ENCODE measurements around the gene TOR2A.

The TOR2A gene

GRCh38 chr9:127693697-127694096 is 41.4 kb downstream of the TOR2A start:
- DNase-seq: no peak

DNA sequence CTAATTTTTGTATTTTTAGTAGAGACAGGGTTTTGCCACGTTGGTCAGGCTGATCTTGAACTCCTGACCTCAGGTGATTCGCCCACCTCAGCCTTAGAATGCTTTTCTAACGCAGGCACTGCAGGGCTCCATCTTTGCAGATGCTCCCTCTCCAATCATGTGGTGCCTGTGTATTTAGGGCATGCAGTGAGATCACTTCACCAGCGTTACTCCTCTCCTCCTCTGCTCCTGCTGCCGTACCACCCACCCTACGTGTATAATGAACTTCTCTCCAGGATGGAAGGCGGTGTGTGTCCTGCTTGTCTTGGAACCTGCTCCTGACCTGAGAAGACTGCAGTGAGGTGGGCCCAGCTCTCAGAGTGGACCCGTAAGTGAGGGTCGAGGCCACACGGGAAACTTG is 42.0 kb downstream of the TOR2A start:
- DNase-seq: no peak

DNA sequence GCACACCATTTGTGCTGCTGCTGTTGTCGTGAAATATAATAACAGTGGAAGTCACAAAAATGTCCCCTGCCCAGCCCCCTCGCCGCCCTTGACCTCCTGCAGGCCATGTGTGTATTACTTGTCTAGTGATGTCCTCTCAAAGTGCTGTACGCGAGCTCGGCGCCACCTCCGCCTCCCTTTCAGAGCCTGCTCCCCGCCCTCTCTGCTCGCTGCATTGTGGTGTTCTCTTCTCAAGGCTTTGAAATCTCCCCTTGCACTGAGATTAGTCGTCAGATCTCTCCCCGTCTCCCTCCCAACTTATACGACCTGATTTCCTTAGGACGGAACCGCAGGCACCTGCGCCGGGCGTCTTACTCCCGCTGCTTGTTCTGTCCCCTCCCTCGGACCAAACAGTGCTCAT is 43.0 kb downstream of the TOR2A start:
- no peak for DNase-seq

DNA sequence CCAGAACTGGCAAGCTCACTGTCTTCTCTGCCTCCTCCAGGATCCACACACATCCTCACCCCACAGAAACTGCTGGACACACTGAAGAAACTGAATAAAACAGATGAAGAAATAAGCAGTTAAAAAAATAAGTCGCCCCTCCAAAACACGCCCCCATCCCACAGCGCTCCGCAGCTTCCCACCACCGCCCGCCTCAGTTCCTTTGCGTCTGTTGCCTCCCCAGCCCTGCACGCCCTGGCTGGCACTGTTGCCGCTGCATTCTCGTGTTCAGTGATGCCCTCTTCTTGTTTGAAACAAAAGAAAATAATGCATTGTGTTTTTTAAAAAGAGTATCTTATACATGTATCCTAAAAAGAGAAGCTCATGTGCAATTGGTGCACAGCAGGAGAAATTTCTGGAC is 44.4 kb downstream of the TOR2A start:
- no peak for DNase-seq

DNA sequence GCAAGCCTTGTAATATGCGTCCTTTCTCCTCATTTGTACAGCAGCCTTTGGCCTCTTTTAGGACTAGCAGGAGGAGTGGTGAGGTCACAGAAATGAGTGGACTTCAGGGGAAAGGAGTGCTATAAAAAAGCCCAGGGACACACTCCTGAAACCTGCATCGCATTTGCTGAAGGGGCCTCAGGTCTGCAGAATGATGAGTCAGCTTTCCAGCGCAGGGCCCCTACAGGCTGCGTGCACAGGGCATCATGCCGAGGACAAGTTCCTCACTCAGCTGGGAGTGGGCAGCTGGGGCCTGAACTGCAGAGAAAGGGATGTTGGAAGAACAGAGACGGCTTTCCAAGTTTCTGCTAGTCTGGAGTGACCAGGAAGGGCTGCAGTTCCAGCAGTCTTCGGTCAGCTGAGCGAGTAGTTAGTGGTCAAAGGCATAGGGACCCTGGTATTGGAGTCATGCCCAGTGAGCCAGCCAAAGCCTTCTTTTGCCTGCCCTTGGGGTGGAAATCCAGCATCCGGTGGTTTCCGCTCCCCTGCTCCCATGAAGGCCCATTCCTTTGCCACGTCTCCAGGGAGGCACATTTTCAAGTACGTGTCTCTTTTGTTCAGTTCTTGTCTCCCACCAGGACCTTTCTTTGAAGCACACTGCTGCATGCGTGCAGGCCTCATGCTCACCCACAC is 45.6 kb downstream of the TOR2A start:
- DNase-seq: no peak

DNA sequence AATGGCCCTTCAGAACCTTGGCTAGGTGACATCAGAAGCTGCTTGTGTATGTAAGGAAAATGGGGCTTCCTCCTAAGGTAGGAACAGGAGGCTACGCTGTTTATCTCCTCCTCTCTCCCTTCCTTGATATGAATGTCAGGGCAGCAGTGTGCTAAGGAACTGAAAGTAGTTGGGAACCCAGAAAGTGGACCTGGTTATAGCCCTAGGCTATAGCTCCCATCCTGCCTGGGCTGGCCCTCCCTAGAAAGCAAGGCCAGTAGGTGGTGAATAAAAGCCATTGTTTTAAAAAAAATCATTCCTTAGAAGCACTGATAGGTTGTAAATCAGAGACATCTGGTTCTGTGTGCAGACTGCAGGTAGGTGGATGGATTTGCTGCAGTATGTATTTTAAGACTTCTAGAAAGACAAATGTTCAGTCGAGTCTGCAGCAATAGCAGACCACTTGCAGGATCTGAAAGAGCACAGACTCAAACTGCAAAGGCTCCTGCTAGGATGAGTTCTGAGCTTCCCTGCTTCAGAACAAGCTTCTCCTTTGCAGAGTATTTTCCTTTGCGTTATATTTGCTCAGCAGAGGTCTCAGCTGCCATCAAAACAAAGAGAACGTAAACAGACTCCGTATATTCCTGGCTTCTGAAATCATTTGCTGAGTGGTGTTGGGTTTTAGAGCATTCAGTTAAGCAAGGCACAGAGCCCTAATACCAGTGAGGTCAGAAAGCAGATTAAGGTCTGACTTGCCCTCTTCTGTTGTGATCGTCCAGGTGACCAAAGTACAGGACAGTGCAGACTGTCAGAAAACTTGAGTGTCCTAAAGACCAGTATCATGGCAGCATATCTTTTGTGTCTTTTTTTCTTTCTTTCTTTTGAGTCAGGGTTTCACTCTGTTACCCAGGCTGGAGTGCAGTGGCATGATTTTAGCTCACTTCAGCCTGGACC is 48.4 kb downstream of the TOR2A start:
- no peak for DNase-seq

DNA sequence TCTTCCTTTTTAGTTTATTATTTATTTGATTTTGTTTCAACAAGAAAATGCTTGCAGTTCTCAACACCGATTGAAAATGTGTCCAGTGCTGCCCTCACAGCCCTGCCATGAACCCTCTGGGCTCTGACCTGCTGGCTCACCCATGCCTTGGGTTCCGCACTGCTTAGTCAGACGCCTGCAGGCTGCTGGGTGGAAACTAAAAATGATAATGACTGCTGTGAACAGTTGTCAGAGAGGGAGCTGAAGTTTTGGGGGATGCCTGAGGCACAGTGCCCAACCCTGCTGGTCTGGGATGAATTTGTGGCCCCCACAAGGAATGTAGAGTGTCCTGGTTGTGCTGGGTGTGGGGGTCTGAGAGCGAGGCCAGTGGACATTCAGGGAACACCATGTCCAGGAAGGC is 50.5 kb downstream of the TOR2A start:
- DNase-seq: no peak

DNA sequence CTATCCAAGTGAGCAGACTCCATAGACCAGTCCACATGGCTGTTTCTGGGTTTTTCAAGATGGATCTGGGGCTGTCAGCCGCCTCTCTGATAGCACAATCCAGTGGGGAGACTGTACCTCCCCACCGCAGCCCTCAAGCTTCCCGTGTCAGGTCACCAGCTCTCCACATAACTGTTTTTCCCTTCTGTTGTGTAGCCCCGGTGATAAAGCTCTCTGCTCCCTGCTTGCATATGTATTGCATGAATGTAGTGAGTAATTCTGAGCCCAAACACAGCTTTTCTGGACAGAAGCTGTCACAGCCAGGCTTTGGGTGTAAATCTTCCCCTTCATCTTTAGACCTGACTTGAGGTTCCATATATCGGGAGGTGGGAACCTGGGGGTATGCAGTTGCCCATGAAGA is 51.4 kb downstream of the TOR2A start:
- no peak for DNase-seq

GRCh38 chr9:127682351-127683136 is 52.5 kb downstream of the TOR2A start:
- no peak for DNase-seq
